Caco-2 (cell line): Measurements from ENCODE around the gene SLC18A2. TPM values are rescaled to one million over a fixed set of nuclear protein-coding genes. Genes with fewer than 3 reads are reported as not detected.

Experiments used
- BruUV-seq: library from RNA; stranded (reverse); fragments of 400-500 nt; replicated peaks from 2 replicates; lab custom pipeline; 2021; lab: Mats Ljungman, UMichigan
- CTCF ChIA-PET: fragments of 300-600 bp; sonication (Branson Sonifier 250); formaldehyde crosslinking; loops from one replicate; lab custom pipeline; 2022; ENCODE audit warnings: antibody characterized with exemption; lab: Charles Lee
- POLR2A ChIA-PET: fragments of 300-600 bp; sonication (Branson Sonifier 250); formaldehyde crosslinking; loops from one replicate; lab custom pipeline; 2022; ENCODE audit warnings: antibody characterized with exemption; lab: Charles Lee
- DNase-seq, 2 experiments: peaks; one replicate each; pipeline versions ENCODE4 v3.0.0 to v3.0.0-alpha.2; 2020 to 2022
- H3K27me3 ChIP-seq: replicated peaks from 2 replicates; pipeline ENCODE4 v1.6.0; 2011; ENCODE audit warnings: low read length; ENCODE audit not compliant: control insufficient read depth, insufficient read depth
- H3K36me3 ChIP-seq: 2 replicates; pipeline ENCODE4 v1.5.1; 2011; ENCODE audit warnings: low read length; ENCODE audit not compliant: control insufficient read depth, insufficient read depth
- H3K4me1 ChIP-seq: fragments of 250-450 bp; sonication (Bioruptor Pico); 2 replicates; pipeline ENCODE4 v1.5.1; 2020; ENCODE audit warnings: mild to moderate bottlenecking
- H3K4me3 ChIP-seq: 2 replicates; pipeline ENCODE4 v1.5.1; 2011; ENCODE audit warnings: low read depth, mild to moderate bottlenecking, control low read depth, low read length
- H3K9me3 ChIP-seq: fragments of 250-450 bp; sonication (Bioruptor Pico); 2 replicates; pipeline ENCODE4 v1.5.1; 2020; ENCODE audit warnings: mild to moderate bottlenecking, moderate library complexity
- H3K27ac Mint-ChIP-seq: one replicate; pipeline ENCODE4 v1.8.0; 2022; ENCODE audit warnings: mixed read lengths; ENCODE audit not compliant: unreplicated experiment
- H3K27me3 Mint-ChIP-seq: one replicate; pipeline ENCODE4 v1.8.0; 2022; ENCODE audit warnings: mixed read lengths; ENCODE audit not compliant: insufficient read depth, unreplicated experiment
- H3K36me3 Mint-ChIP-seq: one replicate; pipeline ENCODE4 v1.8.0; 2022; ENCODE audit warnings: mild to moderate bottlenecking, mixed read lengths; ENCODE audit not compliant: insufficient read depth, unreplicated experiment
- H3K4me1 Mint-ChIP-seq: one replicate; pipeline ENCODE4 v1.8.0; 2022; ENCODE audit warnings: low read depth, mixed read lengths; ENCODE audit not compliant: unreplicated experiment
- H3K4me3 Mint-ChIP-seq: one replicate; pipeline ENCODE4 v1.8.0; 2022; ENCODE audit warnings: mild to moderate bottlenecking, moderate library complexity, mixed read lengths; ENCODE audit not compliant: unreplicated experiment
- H3K9me3 Mint-ChIP-seq: one replicate; pipeline ENCODE4 v1.8.0; 2022; ENCODE audit warnings: mixed read lengths; ENCODE audit not compliant: unreplicated experiment
- CTCF ChIP-seq, 2 experiments: fragments of 200-600 bp in 1 of 2; IDR thresholded peaks; 1 replicate in 1 of 2; 2 replicates in 1 of 2; pipeline versions ENCODE4 v1.5.1 to v1.8.0; 2011 to 2022; ENCODE audit warnings: antibody characterized with exemption in 1 of 2, control low read depth in 1 of 2, inconsistent platforms in 1 of 2, low read depth in 1 of 2, low read length in 1 of 2, mild to moderate bottlenecking in 1 of 2, moderate library complexity in 1 of 2; ENCODE audit not compliant: insufficient read depth in 1 of 2, severe bottlenecking in 1 of 2, unreplicated experiment in 1 of 2
- intact Hi-C: fragments of 100-400 bp; cut with micrococcal nuclease; formaldehyde crosslinking; loops from one replicate; pipeline ENCODE4 v1.10.0; 2022; ENCODE audit not compliant: unreplicated experiment
- total RNA-seq: library from RNA; stranded (reverse); gene quantifications from 2 replicates; pipeline ENCODE4 v1.2.3, GENCODE V29; 2022

SLC18A2 gene
- total RNA-seq, 1 experiment from 2014 or later = not detected

GRCh38 chr10:117254774-117255735 is 14.1 kb downstream of the SLC18A2 start:
- peaks cover 11% of the 10 kb centered on the region for H3K27me3 Mint-ChIP-seq

GRCh38 chr10:117255835-117256460 is 15.0 kb downstream of the SLC18A2 start:
- Mint-ChIP-seq H3K27ac (no peak overlapping the region), H3K4me3 (no peak overlapping the region), H3K36me3 (no peaks in the 10 kb centered on the region), H3K27me3 (peaks cover 11% of the 10 kb centered on the region), H3K4me1 (no peaks in the 10 kb centered on the region), H3K9me3 (no peaks in the 10 kb centered on the region)
- H3K36me3 ChIP-seq = no peaks in the 10 kb centered on the region
- no TSS peak for BruUV-seq
- DNase-seq = no peak
- intact Hi-C loops = no loop called here
- H3K4me1 ChIP-seq = no peaks in the 10 kb centered on the region
- TF ChIP-seq CTCF (IDR thresholded peaks at IDR 0.05; ENCODE audit: insufficient read depth in 1 of 2, low read depth in 1 of 2, low read length in 1 of 2, severe bottlenecking in 1 of 2, unreplicated experiment in 1 of 2) = no peak
- H3K4me3 ChIP-seq = no peak overlapping the region
- H3K9me3 ChIP-seq = no peaks in the 10 kb centered on the region
- no peaks in the 10 kb centered on the region for H3K27me3 ChIP-seq
- ChIA-PET POLR2A (no interaction called here), CTCF (no interaction called here)

More at GRCh38 chr10:117254774-117255735, 14.1 kb downstream of the SLC18A2 start:
- intact Hi-C loops = no loop called here
- no peaks in the 10 kb centered on the region for H3K4me1 Mint-ChIP-seq
- Histone ChIP-seq H3K4me3 (no peak overlapping the region), H3K27me3 (no peaks in the 10 kb centered on the region), H3K9me3 (no peaks in the 10 kb centered on the region), H3K4me1 (no peaks in the 10 kb centered on the region), H3K36me3 (no peaks in the 10 kb centered on the region)
- H3K36me3 Mint-ChIP-seq = no peaks in the 10 kb centered on the region
- POLR2A ChIA-PET = no interaction called here
- DNase-seq = no peak
- no peak for TF ChIP-seq CTCF (IDR thresholded peaks at IDR 0.05; ENCODE audit: insufficient read depth in 1 of 2, low read depth in 1 of 2, low read length in 1 of 2, severe bottlenecking in 1 of 2, unreplicated experiment in 1 of 2)
- H3K27ac Mint-ChIP-seq = no peak overlapping the region
- H3K4me3 Mint-ChIP-seq = no peak overlapping the region
- no TSS peak for BruUV-seq
- CTCF ChIA-PET = no interaction called here
- H3K9me3 Mint-ChIP-seq = no peaks in the 10 kb centered on the region

- no peaks in the 10 kb centered on the region for H3K9me3 ChIP-seq
- ChIA-PET POLR2A (no interaction called here), CTCF (no interaction called here)
- H3K36me3 Mint-ChIP-seq = no peaks in the 10 kb centered on the region
- H3K36me3 ChIP-seq = no peaks in the 10 kb centered on the region
- H3K4me3 ChIP-seq = no peak overlapping the region
- no peaks in the 10 kb centered on the region for H3K4me1 ChIP-seq
- H3K27me3 ChIP-seq = no peaks in the 10 kb centered on the region
- TF ChIP-seq CTCF (IDR thresholded peaks at IDR 0.05; ENCODE audit: insufficient read depth in 1 of 2, low read depth in 1 of 2, low read length in 1 of 2, severe bottlenecking in 1 of 2, unreplicated experiment in 1 of 2) = no peak
- no peak overlapping the region for H3K27ac Mint-ChIP-seq
- H3K9me3 Mint-ChIP-seq = no peaks in the 10 kb centered on the region
- peaks cover 8% of the 10 kb centered on the region for H3K27me3 Mint-ChIP-seq
- intact Hi-C loops = no loop called here
- no peak for DNase-seq
- H3K4me3 Mint-ChIP-seq = no peak overlapping the region
- BruUV-seq = no TSS peak
- no peaks in the 10 kb centered on the region for H3K4me1 Mint-ChIP-seq
Measured at GRCh38 chr10:117256910-117257309, 16.0 kb downstream of the SLC18A2 start.
